ENCODE measurements around the gene FCN2.

FCN2 gene

DNA sequence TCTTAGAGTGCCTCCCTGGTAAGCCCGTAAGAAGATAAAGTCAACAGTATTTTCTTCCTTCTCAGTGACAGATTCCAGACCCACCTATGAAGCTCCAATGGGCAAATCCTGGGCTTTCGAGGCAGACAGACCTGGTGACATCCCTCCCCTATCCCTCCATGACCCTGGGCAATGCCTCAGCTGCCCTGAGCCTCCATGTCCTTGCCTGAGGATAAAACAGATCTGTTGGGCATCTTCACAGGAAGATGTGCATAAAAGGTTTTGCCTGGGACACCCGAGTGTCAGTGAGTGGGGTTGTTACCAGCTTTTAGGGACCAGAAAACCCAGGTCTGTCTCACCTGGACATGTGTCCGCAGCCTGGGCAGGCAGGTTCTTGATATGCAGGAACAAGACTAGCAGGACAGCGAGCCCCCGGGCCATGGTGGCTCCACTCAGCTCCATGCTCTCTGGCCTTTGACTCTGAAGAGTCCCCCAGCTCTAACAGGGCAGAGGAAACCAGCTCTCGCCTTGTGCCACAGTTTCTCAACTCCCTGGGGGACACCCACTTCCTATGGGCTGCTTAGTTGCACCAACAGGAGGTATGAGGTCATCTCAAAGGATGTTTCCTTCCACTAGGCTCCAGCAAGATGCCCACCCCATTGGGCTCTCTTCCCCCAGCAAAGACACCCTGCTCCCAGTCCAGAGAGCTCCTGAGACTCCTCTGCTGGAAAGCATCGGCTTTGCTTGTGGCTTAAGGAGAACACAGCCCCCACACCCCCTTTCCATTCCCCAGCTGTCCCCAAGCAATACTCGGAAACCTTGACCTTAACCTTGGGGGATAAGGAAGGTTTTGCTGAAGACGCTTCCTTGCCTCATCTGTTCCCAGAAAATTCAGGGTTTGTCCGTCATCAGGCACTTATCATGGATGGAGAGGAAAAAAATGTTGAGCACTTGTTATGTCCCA, 37.1 kb downstream of the FCN2 start, which contains the start of gene FCN1:
Gene FCN1 (minus strand): TSS at position 482 of the 943 bp plus-strand sequence. CDS start 41 bp downstream, at position 441.
- H3K9me3 ChIP-seq, result no peaks in the 10 kb centered on the region
- H3K4me3 ChIP-seq (ENCODE audit: low read depth in 1 of 2, low read length in 1 of 2), result peak within 1 kb of the TSS; percentile 79 to 95
- TF ChIP-seq, protein P1, sequence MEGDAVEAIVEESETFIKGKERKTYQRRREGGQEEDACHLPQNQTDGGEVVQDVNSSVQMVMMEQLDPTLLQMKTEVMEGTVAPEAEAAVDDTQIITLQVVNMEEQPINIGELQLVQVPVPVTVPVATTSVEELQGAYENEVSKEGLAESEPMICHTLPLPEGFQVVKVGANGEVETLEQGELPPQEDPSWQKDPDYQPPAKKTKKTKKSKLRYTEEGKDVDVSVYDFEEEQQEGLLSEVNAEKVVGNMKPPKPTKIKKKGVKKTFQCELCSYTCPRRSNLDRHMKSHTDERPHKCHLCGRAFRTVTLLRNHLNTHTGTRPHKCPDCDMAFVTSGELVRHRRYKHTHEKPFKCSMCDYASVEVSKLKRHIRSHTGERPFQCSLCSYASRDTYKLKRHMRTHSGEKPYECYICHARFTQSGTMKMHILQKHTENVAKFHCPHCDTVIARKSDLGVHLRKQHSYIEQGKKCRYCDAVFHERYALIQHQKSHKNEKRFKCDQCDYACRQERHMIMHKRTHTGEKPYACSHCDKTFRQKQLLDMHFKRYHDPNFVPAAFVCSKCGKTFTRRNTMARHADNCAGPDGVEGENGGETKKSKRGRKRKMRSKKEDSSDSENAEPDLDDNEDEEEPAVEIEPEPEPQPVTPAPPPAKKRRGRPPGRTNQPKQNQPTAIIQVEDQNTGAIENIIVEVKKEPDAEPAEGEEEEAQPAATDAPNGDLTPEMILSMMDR (IDR thresholded peaks at IDR 0.05), result no peak
- no peaks in the 10 kb centered on the region for H3K27me3 ChIP-seq
- H3K36me3 ChIP-seq, result peaks cover 32% of the 10 kb centered on the region
- H3K27ac ChIP-seq, result peak within 1 kb of the TSS; percentile 95
- peaks cover 88 to 95% of the 10 kb centered on the region in 2 experiments for H3K4me1 ChIP-seq (ENCODE audit: control insufficient read depth in 1 of 2, insufficient read depth in 1 of 2, low read depth in 1 of 2, low read length in 1 of 2)

GRCh38 chr9:134918646-134919045, 38.0 kb downstream of the FCN2 start:
- peaks cover 88 to 95% of the 10 kb centered on the region in 2 experiments for H3K4me1 ChIP-seq (ENCODE audit: control insufficient read depth in 1 of 2, insufficient read depth in 1 of 2, low read depth in 1 of 2, low read length in 1 of 2)
- no peaks in the 10 kb centered on the region for H3K9me3 ChIP-seq
- no peaks in the 10 kb centered on the region for H3K27me3 ChIP-seq
- H3K27ac ChIP-seq, result peak overlapping the region; percentile 95
- TF ChIP-seq, protein P1 (IDR thresholded peaks at IDR 0.05), result no peak
- peaks cover 22% of the 10 kb centered on the region for H3K36me3 ChIP-seq
- peak overlapping the region; percentile 79 to 95 for H3K4me3 ChIP-seq (ENCODE audit: low read depth in 1 of 2, low read length in 1 of 2)

GRCh38 chr9:134919303-134919702, 38.7 kb downstream of the FCN2 start:
- Histone ChIP-seq H3K4me1 (ENCODE audit: control insufficient read depth in 1 of 2, insufficient read depth in 1 of 2, low read depth in 1 of 2, low read length in 1 of 2) (peaks cover 88 to 95% of the 10 kb centered on the region in 2 experiments), H3K36me3 (peaks cover 16% of the 10 kb centered on the region), H3K27ac (peak overlapping the region; percentile 95), H3K9me3 (no peaks in the 10 kb centered on the region), H3K4me3 (ENCODE audit: low read depth in 1 of 2, low read length in 1 of 2) (peak overlapping the region in 1 of 2 experiments; percentile 79), H3K27me3 (no peaks in the 10 kb centered on the region)
- TF ChIP-seq, protein P1 (IDR thresholded peaks at IDR 0.05), result no peak

DNA sequence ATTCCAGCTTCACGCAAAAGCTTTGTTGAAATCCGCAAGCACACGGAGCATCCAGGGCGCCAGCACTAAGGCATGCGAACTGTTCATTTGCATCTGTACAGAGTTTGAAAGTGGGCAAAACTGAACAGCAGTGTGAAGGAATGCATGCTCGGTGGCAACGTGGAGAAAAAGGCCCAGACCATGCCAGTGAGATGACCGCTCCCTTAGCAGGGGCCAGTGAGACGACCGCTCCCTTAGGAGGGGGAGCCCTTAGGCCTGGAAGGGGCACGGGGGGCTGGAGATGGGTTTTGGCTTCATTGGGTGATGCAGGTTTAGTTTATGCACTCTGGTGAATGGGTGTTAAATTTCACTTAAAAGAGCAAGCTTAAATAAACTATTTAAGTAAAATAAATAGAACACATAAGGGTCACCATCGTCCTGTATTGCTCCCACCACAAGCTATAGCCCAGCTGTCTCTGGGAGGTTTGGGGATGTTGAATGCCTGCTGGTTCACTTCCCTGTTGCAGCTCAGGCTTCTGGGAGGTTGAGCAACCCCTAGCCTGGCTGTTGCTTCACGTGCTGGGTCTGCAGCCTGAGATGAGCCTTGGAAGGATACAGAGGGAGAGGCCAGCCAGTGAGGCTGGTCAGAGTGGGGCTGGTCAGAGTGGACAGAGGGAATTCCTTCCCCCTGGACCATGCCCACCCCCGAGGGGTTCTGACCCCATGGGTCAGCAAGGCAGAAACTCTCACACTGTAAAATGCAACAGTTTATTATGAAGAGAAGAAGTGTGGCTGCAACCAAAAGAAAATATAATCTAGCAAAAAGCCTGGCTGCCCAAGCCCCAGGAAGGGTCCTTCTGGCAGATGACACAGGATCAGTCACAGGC, 41.7 kb downstream of the FCN2 start:
- Histone ChIP-seq H3K9me3 (no peaks in the 10 kb centered on the region), H3K36me3 (no peaks in the 10 kb centered on the region), H3K27ac (peak overlapping the region; percentile 95), H3K4me3 (ENCODE audit: low read depth in 1 of 2, low read length in 1 of 2) (peak overlapping the region; percentile 45 to 50), H3K27me3 (no peaks in the 10 kb centered on the region), H3K4me1 (ENCODE audit: control insufficient read depth in 1 of 2, insufficient read depth in 1 of 2, low read depth in 1 of 2, low read length in 1 of 2) (peaks cover 97 to 98% of the 10 kb centered on the region in 2 experiments)
- TF ChIP-seq, protein P1 (IDR thresholded peaks at IDR 0.05), result no peak

GRCh38 chr9:134922932-134923240, 42.3 kb downstream of the FCN2 start:
- no peaks in the 10 kb centered on the region for H3K27me3 ChIP-seq
- H3K36me3 ChIP-seq, result no peaks in the 10 kb centered on the region
- no peaks in the 10 kb centered on the region for H3K9me3 ChIP-seq
- TF ChIP-seq, protein P1 (IDR thresholded peaks at IDR 0.05), result no peak
- peak overlapping the region; percentile 45 to 50 for H3K4me3 ChIP-seq (ENCODE audit: low read depth in 1 of 2, low read length in 1 of 2)
- H3K27ac ChIP-seq, result peak overlapping the region; percentile 95
- peaks cover 99 to 100% of the 10 kb centered on the region in 2 experiments for H3K4me1 ChIP-seq (ENCODE audit: control insufficient read depth in 1 of 2, insufficient read depth in 1 of 2, low read depth in 1 of 2, low read length in 1 of 2)
